NCI-H2227 (cell line): ENCODE data around the gene UBE2E2.

Source experiments
- DNase-seq: peaks from one replicate; lab custom pipeline; 2025; ENCODE audit not compliant: unreplicated experiment; lab: John Stamatoyannopoulos, UW

Gene UBE2E2

GRCh38 chr3:23508464-23508863 lies 305.3 kb downstream of the UBE2E2 start:
- DNase-seq, result no peak

- no peak for DNase-seq
These were observed 315.3 kb downstream of the UBE2E2 start for GRCh38 chr3:23518441-23518840.

DNA sequence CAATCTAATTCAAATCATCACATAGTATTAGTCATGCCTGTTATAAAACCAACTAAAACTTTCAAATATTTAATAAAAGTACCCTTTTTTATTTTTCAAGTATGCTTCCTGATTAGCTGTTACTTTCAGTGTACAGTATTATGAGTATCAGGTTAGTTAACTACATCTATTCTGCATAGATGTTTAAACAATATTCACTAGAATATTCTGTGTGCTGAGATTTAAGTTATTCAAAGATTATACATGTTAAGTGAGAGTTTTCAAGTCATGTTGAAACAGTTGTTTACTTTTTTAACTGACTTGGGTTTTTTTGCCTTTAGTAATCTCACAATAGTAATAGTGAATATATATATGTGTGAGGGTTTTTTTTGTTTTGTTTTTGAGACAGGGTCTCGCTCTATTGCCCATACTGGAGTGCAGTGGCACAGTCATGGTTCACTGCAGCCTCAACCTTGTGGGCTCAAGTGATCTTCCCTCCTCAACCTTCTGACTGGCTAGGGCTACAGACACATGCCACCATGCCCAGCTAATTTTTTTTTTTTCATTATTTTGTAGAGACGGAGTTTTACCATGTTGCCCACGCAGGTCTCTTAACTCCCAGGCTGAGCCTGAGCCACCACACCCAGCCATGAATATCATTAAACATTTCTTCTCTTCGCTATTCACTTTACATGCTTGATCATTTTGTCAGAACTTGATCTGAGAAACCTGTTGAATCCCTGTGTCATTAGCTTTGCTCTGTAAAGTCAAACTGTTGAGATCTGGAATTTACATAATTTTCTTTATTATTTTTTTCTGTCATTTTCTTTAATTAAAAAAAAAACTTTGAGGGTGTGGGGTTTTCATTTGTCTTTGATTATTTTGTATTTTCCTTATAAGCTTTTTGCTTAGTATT lies 316.4 kb downstream of the UBE2E2 start:
- no peak for DNase-seq

- no peak for DNase-seq
These were observed 324.2 kb downstream of the UBE2E2 start for GRCh38 chr3:23527326-23527725.

DNA sequence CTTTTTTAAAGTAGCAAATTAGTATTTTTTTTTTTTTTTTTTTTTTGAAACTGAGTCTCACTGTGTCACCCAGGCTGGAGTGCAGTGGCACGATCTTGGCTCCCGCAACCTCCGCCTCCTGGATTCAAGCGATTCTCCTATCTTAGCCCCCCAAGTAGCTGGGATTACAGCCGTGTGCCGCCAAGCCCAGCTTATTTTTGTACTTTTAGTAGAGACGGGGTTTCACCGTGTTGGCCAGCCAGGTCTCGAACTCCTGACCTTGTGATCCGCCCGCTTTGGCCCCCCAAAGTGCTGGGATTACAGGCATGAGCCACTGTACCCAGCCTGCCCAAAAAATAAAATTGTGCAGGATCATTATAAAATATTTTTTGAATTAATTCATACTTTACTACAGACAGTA lies 330.5 kb downstream of the UBE2E2 start:
- no peak for DNase-seq

- no peak for DNase-seq
These were observed 330.9 kb downstream of the UBE2E2 start for GRCh38 chr3:23533996-23534395.

DNA sequence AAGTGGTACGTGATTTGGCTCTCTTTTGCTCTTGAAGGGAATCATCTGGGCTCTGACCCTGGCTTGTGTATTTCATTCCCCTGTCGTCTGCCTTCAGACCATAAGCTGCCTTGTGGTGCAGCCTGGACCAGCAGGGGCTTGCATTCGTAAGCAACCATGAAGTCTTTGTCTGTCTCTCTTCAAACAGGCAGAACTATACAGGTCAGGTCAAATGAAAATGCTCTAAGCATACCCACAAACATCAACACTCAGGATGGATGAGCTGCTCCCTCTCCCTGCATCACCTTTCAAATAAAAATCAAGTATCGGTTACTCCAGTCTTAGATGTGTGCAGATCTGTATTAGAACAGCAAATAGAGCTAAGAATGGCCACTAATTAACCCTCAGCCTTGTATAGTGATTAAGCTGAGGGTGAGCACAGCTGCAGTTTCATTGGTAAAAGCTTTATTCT lies 334.0 kb downstream of the UBE2E2 start:
- peak; percentile 57 for DNase-seq

DNA sequence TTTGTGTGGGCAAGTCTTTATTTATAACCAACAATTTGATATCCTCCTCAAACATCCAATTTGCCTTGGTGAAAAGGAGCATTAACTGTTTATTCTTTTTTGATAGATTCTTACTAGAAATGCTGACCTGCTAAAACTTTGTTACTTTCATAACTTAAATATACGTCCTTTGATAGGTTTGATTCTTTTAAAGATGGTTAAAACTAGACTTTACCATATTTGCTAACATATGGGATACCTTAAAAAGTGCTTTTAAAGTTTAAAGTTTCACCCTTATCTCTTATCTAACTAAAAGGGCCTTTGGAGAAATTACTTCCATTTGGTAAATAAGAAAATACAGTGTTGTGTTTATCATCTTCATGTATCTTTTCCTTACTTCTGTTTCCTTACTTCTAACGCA lies 336.1 kb downstream of the UBE2E2 start:
- DNase-seq, result no peak

DNA sequence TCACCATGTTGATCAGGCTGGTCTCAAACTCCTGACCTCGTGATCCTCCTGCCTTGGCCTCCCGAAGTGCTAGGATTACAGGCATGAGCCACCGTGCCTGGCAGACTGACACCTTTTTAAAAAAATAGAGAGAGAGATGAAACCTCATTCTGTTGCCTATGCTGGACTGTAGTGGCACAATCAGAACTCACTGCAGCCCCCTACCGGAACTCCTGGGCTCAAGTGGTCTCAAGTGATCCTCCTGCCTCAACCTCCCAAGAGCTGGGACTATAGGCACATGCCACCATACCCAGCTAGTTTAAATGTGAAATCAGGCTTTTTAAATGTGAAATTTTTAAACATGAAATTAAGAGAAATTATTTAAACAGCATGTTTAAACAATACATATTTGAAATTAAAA lies 337.5 kb downstream of the UBE2E2 start:
- DNase-seq, result no peak

DNA sequence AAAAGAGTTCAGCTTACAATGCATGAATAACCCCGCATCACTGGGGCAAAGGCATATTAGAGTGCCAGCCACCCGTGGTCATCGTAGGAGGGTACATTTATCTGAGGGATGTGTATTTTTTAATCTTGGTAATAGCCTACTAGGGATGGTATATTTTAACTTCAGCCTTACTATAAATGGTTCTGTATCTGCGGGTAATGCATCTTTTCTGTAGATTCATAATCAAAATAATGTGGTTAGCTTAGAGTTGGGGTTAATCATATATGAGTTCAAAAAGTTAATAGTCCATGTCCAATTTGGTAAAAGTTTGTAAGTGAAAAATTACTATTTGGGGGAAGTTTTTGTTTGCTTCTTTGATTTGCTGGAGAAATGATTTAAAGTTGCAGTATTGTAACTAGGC lies 339.0 kb downstream of the UBE2E2 start:
- no peak for DNase-seq

DNA sequence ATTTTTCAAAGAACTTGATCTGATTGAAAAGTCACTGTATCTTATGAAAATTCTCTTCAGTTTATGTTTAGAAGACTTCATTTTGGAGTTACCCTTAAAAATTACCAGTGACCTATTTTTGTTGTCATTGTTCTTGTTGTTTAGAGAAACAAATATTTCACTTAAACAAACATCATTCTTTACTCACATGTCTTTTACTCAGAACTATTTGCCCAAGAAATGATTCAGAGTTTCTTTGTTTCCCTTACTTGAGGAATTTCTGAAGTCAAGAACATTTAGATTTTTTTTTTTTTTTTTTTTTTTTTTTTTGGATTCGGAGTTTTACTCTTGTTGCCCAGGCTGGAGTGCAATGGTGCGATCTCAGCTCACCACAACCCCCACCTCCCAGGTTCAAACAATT lies 343.1 kb downstream of the UBE2E2 start:
- no peak for DNase-seq

DNA sequence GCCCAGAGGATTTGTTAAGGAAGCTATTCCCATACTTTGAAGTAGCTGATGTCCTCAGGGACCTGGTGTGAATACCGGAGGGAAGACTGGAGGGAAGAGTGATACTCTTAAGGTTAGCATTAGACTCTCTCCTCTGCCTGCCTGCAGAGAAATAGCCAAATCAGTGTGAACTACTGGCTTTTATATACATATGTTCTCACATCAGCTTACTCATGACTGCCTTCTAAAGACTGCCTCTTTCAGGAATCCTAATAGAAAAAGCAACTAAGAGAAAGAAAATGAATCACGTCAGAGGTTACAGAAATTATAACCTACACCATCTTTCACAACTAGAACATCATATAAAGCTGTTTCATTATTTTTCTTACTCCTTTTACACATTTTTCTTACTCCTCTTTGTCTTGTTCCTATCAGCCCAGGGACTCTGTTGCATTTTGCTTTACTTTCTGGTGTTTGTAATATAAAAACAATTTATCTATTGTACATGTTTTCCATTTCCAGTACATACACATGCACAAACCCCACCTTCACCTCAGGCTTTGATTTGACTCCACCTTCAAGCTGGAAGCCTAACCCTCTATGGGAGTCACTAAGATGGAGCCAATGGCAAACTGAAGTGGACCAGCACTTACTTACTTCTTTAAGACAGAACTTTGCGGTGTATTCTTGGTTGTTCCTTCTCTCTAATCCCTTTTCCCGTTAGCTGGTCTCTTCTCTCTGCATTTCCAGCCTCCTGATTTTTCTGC lies 345.0 kb downstream of the UBE2E2 start:
- DNase-seq, result no peak

- no peak for DNase-seq
These were observed 345.6 kb downstream of the UBE2E2 start for GRCh38 chr3:23548706-23549105.

GRCh38 chr3:23549148-23549910 lies 346.2 kb downstream of the UBE2E2 start:
- no peak for DNase-seq

DNA sequence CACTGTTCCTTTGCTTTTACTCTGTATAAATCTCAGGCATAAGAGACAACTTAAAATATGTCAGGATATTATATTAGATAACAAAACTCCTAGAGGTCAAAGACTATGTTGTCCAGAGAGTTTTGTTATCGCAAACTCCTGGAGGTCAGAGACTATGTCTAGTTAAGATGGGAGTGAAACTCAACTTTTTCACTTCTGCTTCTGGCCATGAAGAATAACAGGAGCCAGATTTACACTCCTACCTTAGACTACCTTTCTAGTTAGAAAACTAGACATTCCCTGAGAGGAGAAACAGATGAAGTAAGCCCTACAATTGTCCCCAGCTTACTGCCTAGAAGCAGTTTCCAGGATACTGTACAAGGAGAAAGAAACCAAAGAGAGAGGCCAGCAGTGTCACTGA lies 347.3 kb downstream of the UBE2E2 start:
- DNase-seq, result no peak

DNA sequence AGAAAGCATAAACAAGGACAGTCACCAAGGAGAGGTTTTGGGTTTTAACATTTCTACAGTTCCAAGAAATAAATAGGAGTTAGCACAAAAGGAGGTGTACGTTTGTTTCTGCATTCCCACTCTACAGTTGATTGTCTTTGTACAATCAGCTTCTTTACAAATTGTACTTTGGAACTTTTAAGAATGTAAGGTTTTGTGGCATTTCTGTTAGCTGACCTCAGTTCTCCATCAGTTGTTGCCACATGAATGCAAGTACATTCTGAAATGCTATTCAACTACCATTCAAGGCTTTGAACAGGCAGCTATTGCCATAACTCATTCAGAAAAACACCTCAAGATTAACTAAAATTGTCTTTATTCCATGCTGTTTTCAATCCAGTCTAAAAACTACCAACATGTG lies 349.4 kb downstream of the UBE2E2 start:
- DNase-seq, result no peak

DNA sequence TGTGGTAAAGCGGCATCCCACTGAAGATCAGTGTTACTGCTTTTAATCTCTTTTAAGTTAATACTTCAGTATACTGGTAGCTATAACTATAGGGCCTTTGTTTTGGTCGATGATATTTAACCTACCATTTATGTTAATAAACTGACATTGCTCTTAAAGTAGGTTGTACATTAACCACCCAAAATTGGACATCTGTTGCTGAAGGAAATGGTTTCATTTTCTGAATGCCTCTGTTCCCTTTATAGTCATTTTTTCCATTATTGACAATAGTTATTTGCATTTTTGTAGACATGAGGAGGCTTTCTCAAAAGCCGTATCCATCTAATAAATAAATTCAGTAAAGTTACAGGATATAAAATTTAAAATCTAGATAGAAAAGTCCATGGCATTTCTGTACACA lies 350.2 kb downstream of the UBE2E2 start:
- DNase-seq, result no peak

- DNase-seq, result no peak
These were observed 362.1 kb downstream of the UBE2E2 start for GRCh38 chr3:23565041-23565775.

DNA sequence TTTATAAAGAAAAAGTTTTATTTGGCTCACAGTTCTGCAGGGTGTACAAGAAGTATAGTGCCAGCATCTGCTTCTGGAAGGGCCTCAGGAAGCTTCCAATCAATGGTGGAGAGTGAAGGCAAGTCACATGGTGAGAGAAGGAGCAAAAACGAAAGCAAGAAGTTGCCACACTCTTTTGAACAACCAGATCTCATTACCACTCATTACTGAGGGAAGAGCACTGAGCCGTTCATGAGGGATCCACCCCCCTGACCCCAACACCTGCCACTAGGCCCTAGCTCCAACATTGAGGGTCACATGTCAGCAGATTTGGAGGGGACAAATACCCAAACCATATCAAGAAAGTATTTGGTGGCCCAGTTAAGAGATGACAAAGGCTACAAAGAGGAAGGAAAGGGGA lies 363.4 kb downstream of the UBE2E2 start:
- DNase-seq, result no peak

- no peak for DNase-seq
These were observed 364.8 kb downstream of the UBE2E2 start for GRCh38 chr3:23567917-23568316.

DNA sequence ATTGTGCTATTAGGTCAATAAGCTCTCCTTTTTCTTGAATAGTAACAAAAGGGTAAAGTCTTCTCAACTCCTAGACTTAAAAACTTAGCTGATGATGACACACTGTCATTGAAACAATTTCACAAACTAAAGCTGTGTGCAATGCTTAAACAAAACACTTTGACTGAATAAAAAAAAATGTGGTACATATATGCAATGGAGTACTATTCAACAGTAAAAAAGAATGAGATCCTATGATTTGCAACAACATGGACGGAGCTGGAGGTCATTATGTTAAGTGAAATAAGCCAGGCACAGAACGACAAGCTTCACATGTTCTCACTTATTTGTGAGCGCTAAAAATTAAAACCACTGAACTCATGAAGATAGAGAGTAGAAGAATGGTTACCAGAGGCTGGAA lies 370.7 kb downstream of the UBE2E2 start:
- DNase-seq, result no peak
